GM23338 (cell line): Measurements from ENCODE around the gene RFX3. TPM values are rescaled to one million over a fixed set of nuclear protein-coding genes. Genes with fewer than 3 reads are reported as not detected.

Experiments used
- ATAC-seq: fragments of 200-7000 bp; cut with Tn5 transposase; 3 replicates; pipeline ENCODE4 v1.9.1; 2020
- DNase-seq: peaks from one replicate; pipeline ENCODE4 v3.0.0-alpha.2; 2015; ENCODE audit warnings: low spot score
- H2AFZ ChIP-seq: fragments of 200-600 bp; sonication (generic); 2 replicates; pipeline ENCODE4 v1.8.0; 2016; ENCODE audit warnings: antibody characterized with exemption, mild to moderate bottlenecking, moderate library complexity
- H3F3A ChIP-seq: fragments of 200-600 bp; sonication (generic); replicated peaks from 2 replicates; pipeline ENCODE4 v1.8.0; 2017; ENCODE audit warnings: antibody characterized with exemption, mixed run types, low read depth
- H3K27ac ChIP-seq: fragments of 200-600 bp; sonication (generic); 2 replicates; pipeline ENCODE4 v1.6.1; 2016; ENCODE audit warnings: low read depth
- H3K27me3 ChIP-seq: fragments of 200-600 bp; sonication (generic); 2 replicates; pipeline ENCODE4 v1.8.0; 2016; ENCODE audit warnings: mild to moderate bottlenecking, mixed run types, moderate library complexity; ENCODE audit not compliant: insufficient read depth
- H3K36me3 ChIP-seq: fragments of 200-600 bp; sonication (generic); 2 replicates; pipeline ENCODE4 v1.8.0; 2016; ENCODE audit warnings: mild to moderate bottlenecking; ENCODE audit not compliant: insufficient read depth
- H3K4me1 ChIP-seq: fragments of 200-600 bp; sonication (generic); 2 replicates; pipeline ENCODE4 v1.8.0; 2016; ENCODE audit warnings: mild to moderate bottlenecking, moderate library complexity; ENCODE audit not compliant: insufficient read depth
- H3K4me2 ChIP-seq: fragments of 200-600 bp; sonication (generic); 2 replicates; pipeline ENCODE4 v1.7.1; 2017; ENCODE audit warnings: mixed run types
- H3K4me3 ChIP-seq: fragments of 200-600 bp; sonication (generic); 2 replicates; pipeline ENCODE4 v1.6.1; 2016; ENCODE audit warnings: mixed run types
- H3K79me2 ChIP-seq: fragments of 200-600 bp; sonication (generic); replicated peaks from 2 replicates; pipeline ENCODE4 v1.8.0; 2017; ENCODE audit warnings: mild to moderate bottlenecking; ENCODE audit not compliant: insufficient read depth
- H3K9me2 ChIP-seq: fragments of 200-600 bp; sonication (generic); 2 replicates; pipeline ENCODE4 v1.8.0; 2017; ENCODE audit not compliant: insufficient read depth
- H4K20me1 ChIP-seq: fragments of 200-600 bp; sonication (generic); replicated peaks from 2 replicates; pipeline ENCODE4 v1.8.0; 2017; ENCODE audit warnings: mild to moderate bottlenecking; ENCODE audit not compliant: insufficient read depth
- H3K27ac Mint-ChIP-seq: 2 replicates; pipeline ENCODE4 v1.8.0; 2020; ENCODE audit warnings: inconsistent platforms, mild to moderate bottlenecking, moderate library complexity, mixed read lengths
- H3K27me3 Mint-ChIP-seq: 3 replicates; pipeline ENCODE4 v1.8.0; 2022; ENCODE audit warnings: low read depth, mild to moderate bottlenecking, moderate library complexity, mixed read lengths, inconsistent platforms; ENCODE audit not compliant: insufficient read depth, poor library complexity
- H3K36me3 Mint-ChIP-seq: 3 replicates; pipeline ENCODE4 v1.8.0; 2021; ENCODE audit warnings: low read depth, mild to moderate bottlenecking, inconsistent platforms, moderate library complexity, mixed read lengths
- H3K4me1 Mint-ChIP-seq: 3 replicates; pipeline ENCODE4 v1.8.0; 2020; ENCODE audit warnings: mild to moderate bottlenecking, inconsistent platforms, mixed read lengths
- H3K4me3 Mint-ChIP-seq: 3 replicates; pipeline ENCODE4 v1.8.0; 2021; ENCODE audit warnings: moderate library complexity, mild to moderate bottlenecking, inconsistent platforms, mixed read lengths
- H3K9me3 Mint-ChIP-seq: 3 replicates; pipeline ENCODE4 v1.8.0; 2020; ENCODE audit warnings: moderate library complexity, mild to moderate bottlenecking, inconsistent platforms, mixed read lengths
- CREB1 ChIP-seq: fragments of 250-450 bp; sonication (Bioruptor Pico); IDR thresholded peaks from 2 replicates; pipeline ENCODE4 v1.5.0; 2020; ENCODE audit warnings: low read depth, mild to moderate bottlenecking, moderate library complexity
- EZH2 ChIP-seq: fragments of 200-600 bp; sonication (generic); IDR thresholded peaks from one replicate; pipeline ENCODE4 v1.8.0; 2017; ENCODE audit warnings: antibody characterized with exemption, mild to moderate bottlenecking, low read depth; ENCODE audit not compliant: unreplicated experiment
- EZH2phosphoT487 ChIP-seq: fragments of 200-600 bp; sonication (generic); IDR thresholded peaks from one replicate; pipeline ENCODE4 v1.8.1; 2018; ENCODE audit warnings: antibody characterized with exemption; ENCODE audit not compliant: unreplicated experiment
- JUNB ChIP-seq: IDR thresholded peaks from one replicate; pipeline ENCODE4 v1.6.1; 2016; ENCODE audit warnings: antibody characterized with exemption; ENCODE audit not compliant: unreplicated experiment
- REST ChIP-seq: IDR thresholded peaks from one replicate; pipeline ENCODE4 v1.6.1; 2018; ENCODE audit warnings: antibody characterized with exemption; ENCODE audit not compliant: unreplicated experiment
- STAT1 ChIP-seq: IDR thresholded peaks from one replicate; pipeline ENCODE4 v1.6.1; 2016; ENCODE audit warnings: antibody characterized with exemption; ENCODE audit not compliant: unreplicated experiment
- ZNF462 ChIP-seq: fragments of 250-450 bp; sonication (Bioruptor Pico); IDR thresholded peaks from 2 replicates; pipeline ENCODE4 v1.5.0; 2020; ENCODE audit warnings: mild to moderate bottlenecking, moderate library complexity
- polyA plus RNA-seq: library from polyadenylated mRNA; unstranded; fragments of >200 nt; fragmentation: Nextera tagmentation; extraction: Ambion mirVana; gene quantifications from 2 replicates; pipeline ENCODE4 v1.2.1, GENCODE V29; 2016
- total RNA-seq: library from RNA; depleted of rRNA; stranded (reverse); fragments of >200 nt; shearing (Covaris generic); gene quantifications from 2 replicates; pipeline ENCODE4 v1.2.3, GENCODE V29; 2014

RFX3 gene
- total and polyA plus RNA-seq, 2 experiments from 2014 or later, result 9.8 to 22.1 TPM

GRCh38 chr9:3567988-3568387 is 42.2 kb upstream of the RFX3 start:
- Histone ChIP-seq H3K27ac (no peak overlapping the region), H2AFZ (no peak overlapping the region), H3K36me3 (no peaks in the 10 kb centered on the region), H3K4me3 (no peak overlapping the region), H3F3A (no peaks in the 10 kb centered on the region), H3K27me3 (no peaks in the 10 kb centered on the region), H3K79me2 (no peaks in the 10 kb centered on the region), H3K4me2 (no peak overlapping the region), H3K9me2 (no peaks in the 10 kb centered on the region), H3K4me1 (no peaks in the 10 kb centered on the region), H4K20me1 (no peaks in the 10 kb centered on the region)
- Mint-ChIP-seq H3K9me3 (no peaks in the 10 kb centered on the region), H3K4me1 (no peaks in the 10 kb centered on the region), H3K27me3 (no peaks in the 10 kb centered on the region), H3K36me3 (no peaks in the 10 kb centered on the region), H3K27ac (no peak overlapping the region), H3K4me3 (no peak overlapping the region)
- DNase-seq, result no peak
- TF ChIP-seq EZH2 (no peak), REST (no peak), STAT1 (no peak), JUNB (no peak)
- ATAC-seq, result no peak

- Mint-ChIP-seq H3K9me3 (no peaks in the 10 kb centered on the region), H3K4me1 (peaks cover 5% of the 10 kb centered on the region; the same call in 1 of the 3 replicates), H3K4me3 (no peak overlapping the region), H3K36me3 (no peaks in the 10 kb centered on the region; the same call in 2 of the 3 replicates), H3K27me3 (no peaks in the 10 kb centered on the region), H3K27ac (no peak overlapping the region)
- DNase-seq (no peak), ATAC-seq (no peak)
- Histone ChIP-seq H3K9me2 (no peaks in the 10 kb centered on the region), H3F3A (no peaks in the 10 kb centered on the region), H3K4me3 (no peak overlapping the region), H3K36me3 (no peaks in the 10 kb centered on the region), H3K27ac (no peak overlapping the region), H3K79me2 (no peaks in the 10 kb centered on the region), H3K4me2 (no peak overlapping the region), H2AFZ (no peak overlapping the region), H3K27me3 (no peaks in the 10 kb centered on the region), H3K4me1 (no peaks in the 10 kb centered on the region), H4K20me1 (no peaks in the 10 kb centered on the region)
- TF ChIP-seq EZH2 (no peak), EZH2phosphoT487 (no peak), ZNF462 (no peak), REST (no peak), CREB1 (CRISPR knock-in tag) (no peak)
These were observed 27.4 kb upstream of the RFX3 start for GRCh38 chr9:3553076-3553765.
